Activated CD4-positive, alpha-beta T cell treated with anti-CD3 and anti-CD28 coated beads for 4 hours (primary cell): ENCODE data around the gene SUMF2.
"Not testable (repeated sequence)": the region's sequence is repeated elsewhere in the genome, so short reads cannot be mapped to it uniquely, and the experiment has no call there.

ENCODE experiments used
- DNase-seq, 2 donors: peaks; one replicate each; pipeline ENCODE4 v3.0.0-alpha.2; 2020

Gene SUMF2

DNA sequence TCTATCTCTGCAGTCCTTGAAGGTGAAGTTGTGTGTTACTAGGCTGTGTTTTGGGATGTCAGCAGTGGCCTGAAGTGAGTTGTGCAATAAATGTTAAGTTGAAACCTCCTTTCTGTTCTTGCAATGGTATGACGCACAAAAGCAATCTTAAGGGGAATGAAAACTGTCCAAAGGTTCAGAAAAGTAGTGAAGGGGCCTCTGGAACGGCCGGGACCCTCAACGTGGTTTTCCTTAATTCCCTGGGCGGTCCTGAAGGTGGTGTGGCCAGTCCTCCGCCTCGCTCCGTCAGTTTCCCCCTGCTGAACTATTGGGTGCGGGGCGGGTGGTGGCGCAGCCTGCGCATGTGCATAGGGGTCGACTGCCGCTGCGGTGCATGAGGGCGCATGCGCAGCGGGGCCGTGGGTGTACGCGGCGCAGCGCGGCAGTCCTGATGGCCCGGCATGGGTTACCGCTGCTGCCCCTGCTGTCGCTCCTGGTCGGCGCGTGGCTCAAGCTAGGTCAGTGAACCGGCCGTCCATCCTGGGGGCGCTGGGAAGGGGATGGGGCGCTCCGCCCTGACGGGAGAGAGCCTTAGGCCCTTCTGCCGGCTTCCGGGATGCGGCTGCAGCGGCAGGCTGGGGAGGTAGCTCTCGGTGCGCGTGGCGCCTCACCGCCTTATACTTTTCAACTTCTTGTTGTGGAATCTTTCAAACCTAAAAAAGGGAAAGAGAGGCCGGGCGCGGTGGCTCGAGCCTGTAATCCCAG is at the start of gene SUMF2:
Gene SUMF2, plus strand, starts transcription at position 405 of the 744 bp plus-strand sequence. Its CDS starts 26 bp downstream, at position 431.
- DNase-seq = peak; percentile 89 to 92

DNA sequence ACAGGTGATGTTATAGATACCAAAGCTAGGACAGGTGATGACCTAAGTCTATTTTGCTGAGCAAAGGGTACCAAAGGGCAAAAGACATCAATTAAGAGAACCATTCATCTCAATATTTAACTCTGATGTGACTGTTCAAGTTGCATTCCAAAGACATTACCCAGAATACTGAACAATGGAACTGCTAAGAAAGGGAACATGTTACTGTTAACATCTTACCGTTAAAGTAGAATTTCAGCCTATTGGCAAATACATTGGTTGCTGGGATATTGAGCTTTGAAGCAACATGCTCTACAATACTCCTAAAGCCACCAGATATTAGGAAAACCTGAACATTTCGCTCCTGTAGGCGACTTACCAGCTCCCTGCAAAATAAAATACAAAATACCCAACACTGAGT is 47.1 kb upstream of the SUMF2 start:
- not testable (repeated sequence) for DNase-seq

DNA sequence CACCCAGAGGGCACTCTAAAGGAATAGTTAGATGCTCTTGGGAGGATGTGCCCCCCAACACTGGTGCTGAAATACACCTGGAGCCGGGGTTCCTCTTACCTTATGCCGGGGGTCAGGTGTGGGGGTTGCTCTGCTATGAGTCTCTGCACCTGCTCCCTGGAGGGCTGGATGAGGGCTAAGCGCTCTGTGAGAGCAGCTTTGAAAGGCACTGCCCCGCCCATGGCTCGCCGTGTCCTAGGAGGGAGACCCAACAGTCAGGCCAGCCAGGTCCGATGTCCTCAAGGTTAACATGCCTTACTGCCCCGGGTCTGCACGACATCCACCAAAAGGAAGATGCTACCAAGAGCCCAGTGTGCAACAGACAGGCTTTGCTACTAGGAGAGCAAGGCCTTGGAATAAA is 44.6 kb upstream of the SUMF2 start:
- DNase-seq = no peak

DNA sequence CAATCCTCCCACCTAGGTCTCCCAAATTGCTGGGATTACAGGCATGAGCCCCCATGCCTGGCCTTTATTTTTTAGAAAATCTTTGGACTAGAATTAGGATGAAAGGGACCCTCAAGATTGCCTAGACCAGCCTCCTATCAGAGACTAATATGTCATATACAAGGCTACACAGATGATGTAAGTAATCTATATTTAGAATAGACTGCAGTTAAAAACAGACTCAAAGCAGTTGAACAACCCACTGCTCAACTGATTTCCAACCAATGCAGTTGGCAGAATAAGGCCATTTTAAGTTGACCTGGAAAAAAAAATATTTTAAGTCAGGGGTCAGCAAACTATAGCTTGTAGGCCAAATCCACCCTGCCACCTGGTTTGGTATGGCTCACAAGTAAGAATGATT is 40.6 kb upstream of the SUMF2 start:
- no peak for DNase-seq

DNA sequence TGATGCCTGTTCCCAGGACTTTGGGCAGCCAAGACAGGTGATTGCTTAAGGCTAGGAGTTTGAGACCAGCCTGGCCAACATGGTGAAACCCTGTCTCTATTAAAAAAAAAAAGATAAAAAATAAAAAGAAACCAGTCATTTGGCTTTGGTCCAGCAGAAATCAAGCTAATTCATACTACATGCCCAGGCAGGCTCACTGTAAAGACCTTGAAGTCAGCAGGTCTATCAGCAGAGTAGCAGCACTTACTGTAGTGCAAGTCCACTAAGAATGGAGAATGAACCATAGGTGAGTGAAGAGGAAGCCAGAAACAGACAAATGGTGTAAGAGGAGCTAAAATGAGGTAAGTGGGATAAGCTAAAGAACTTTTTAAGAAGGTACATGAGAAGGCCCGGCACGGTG is 37.5 kb upstream of the SUMF2 start:
- DNase-seq = no peak

DNA sequence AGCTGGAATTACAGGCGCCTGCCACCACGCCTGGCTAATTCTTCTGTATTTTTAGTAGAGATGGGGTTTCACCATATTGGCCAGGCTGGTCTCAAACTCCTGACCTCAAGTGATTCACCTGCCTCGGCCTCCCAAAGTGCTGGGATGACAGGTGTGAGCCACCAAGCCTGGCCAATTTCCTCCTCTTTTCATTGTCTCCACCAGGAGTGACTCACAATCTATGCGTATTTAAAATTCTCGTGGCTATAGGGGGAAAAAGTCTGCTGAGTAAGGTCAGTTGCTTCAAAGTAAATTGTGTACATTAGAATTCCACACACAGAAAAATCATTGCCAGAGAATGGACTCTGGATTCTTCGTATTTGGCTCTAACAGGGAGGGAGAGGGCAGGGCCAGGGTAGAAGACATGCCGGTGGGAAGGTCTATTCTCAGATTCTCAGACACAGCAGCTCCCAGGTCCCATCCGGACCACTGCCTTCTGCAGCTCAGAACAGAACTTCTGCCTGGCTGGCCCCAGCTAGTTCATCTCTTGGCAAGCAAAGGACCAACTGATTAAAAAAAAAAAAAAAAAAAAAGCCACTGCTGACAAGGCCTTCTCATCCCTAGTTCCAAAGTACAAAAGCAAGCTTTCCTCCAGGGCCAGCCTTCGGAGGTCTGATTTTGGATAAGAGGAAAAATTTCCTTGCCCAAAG is 35.0 kb upstream of the SUMF2 start:
- DNase-seq = no peak

DNA sequence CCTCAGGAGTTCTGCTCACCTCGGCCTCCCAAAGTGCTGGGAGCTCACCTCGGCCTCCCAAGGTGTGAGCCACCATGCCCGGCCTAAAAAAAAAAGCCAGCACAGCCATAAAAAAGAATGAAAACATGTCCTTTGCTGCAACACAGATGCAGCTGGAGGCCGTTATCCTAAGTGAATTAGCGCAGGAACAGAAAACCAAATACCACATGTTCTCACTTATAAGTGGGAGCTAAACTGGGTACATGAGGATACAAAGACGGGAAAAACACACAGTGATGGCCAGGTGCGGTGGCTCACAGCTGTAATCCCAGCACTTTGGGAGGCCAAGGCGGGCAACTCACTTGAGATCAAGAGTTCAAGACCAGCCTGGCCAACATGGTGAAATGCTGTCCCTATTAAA is 33.7 kb upstream of the SUMF2 start:
- DNase-seq = no peak

DNA sequence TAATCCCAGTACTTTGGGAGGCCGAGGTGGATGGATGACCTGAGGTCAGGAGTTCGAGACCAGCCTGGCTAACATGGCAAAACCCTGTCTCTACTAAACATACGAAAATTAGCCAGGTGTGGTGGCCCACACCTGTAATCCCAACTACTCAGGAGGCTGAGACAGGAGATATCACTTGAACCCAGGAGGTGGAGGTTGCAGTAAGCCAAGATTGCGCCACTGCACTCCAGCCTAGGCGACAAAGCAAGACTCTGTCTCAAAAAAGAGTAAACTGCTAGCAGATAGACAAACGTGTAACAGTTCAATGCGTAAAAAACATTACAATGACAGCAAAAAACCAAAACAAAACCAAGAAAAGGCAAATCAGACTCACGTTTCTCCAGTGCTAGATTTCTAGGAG is 32.5 kb upstream of the SUMF2 start:
- not testable (repeated sequence) for DNase-seq

DNA sequence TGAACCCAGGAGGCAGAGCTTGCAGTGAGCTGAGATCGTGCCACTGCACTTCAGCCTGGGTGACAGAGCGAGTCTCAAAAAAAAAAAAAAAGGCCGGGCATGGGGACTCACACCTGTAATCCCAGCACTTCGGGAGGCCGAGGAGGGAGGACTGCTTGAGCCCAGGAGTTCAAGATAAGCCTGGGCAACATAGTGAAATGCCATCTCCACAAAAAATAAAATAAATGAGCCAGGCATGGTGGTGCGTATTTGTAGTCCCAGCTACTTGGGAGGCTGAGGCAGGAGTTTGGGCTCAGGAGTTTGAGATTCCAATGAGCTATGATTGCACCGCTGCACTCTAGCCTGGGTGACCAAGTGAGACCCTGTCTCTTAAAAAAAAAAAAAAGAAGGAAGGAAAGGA is 31.5 kb upstream of the SUMF2 start:
- not testable (repeated sequence) for DNase-seq

DNA sequence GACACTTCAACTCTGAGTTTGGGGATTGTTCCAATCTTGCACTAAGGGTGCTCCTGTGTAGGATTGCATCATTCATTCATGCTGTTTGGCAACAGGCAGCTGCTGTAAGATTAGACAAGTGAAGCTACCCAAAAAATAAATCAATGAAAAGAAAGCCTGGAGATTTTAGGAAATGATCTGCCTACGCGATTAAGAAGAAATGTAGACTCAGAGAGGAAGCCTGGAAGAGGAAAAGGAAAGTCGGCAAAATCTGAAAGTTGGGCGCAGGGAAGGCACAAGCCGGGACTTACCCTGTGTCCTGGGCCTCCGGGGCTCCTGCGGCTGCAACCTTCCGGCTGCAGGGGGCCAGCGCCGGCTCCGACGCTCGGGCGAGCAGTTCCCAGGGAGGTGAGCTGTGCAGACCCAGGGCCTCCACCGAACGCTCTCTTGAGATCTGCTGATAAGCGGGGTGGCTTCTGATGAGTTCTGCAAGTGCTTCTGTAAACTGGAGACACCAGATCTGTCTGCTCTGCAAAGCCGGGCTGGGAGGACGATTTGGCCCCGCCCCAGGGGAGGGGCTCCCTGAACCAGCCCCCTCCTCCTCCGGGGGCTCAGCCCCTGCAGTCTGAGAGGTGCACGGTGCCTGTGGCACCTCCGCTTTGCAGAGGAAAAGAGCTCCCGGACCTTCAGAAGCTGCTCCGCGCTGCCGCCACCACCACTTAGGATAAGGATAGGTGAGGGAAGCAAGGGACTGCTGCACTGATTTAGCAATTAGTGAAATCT is 30.2 kb upstream of the SUMF2 start:
- DNase-seq = peak; percentile 59 to 67

DNA sequence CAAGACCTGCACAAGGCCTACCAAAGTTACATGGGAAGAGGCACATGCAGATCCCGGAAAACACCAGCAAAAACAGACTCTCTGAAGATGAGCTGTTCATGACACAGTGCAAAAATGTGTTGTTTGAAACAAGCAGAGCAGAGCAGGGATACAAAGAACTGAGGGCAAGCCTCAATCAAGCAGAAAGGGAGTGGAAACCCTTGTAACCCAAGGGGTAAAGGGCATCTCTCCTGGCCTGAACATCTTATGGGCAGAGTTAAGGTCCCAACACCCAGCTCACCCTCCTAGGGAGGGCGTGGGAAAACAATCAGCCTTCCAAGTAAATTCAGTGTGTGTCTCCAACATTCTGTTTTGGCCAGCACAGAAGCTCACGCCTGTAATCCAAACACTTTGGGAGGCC is 23.4 kb upstream of the SUMF2 start:
- no peak for DNase-seq

DNA sequence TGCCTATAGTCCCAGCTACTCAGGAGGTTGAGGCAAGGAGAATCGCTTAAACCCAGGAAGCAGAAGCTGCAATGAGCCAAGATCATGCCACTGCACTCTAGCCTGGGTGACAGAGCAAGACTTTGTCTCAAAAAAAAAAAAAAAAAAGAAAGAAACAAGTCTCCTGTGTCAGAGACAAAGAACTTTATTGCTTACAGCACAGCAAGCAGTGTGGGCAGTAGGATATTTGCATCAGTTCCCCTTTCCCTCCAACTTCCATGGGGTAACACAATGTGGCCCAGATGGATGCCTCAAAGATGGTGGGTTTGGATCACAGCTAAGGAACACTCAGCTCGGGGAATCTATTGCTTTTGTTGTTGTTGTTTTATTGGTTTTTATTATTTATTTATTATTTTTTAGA is 18.3 kb upstream of the SUMF2 start:
- not testable (repeated sequence) for DNase-seq

DNA sequence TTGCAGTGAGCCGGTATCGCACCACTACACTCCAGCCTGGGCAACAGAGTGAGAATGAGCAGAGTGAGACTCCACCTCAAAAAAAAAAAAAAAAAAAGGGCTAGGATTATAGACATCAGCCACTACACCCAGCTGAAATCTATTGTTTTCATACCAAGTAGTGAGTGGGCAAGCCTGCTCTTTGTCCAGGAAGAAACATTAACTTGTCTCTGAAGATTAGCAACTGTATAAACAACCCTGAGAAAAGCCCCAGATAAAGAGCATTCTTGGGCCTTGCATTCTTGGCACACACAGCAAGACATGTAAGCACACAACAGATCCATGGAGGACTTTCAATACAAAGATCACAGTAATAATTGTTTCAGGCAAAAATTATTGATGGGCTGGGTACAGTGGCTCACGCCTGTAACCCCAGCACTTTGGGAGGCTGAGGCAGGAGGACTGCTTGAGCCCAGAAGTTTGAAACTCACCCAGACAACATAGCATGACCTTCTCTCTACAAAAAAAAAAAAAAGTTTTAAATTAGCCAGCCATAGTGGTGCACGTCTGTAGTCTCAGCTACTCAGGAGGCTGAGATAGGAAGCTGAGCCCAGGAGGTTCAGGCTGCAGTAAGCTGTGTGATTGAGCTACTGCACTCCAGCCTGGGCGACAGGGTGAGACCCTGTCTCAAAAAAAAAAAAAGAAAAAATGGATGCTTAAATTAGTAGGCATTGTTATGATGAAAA is 17.2 kb upstream of the SUMF2 start:
- no peak for DNase-seq

DNA sequence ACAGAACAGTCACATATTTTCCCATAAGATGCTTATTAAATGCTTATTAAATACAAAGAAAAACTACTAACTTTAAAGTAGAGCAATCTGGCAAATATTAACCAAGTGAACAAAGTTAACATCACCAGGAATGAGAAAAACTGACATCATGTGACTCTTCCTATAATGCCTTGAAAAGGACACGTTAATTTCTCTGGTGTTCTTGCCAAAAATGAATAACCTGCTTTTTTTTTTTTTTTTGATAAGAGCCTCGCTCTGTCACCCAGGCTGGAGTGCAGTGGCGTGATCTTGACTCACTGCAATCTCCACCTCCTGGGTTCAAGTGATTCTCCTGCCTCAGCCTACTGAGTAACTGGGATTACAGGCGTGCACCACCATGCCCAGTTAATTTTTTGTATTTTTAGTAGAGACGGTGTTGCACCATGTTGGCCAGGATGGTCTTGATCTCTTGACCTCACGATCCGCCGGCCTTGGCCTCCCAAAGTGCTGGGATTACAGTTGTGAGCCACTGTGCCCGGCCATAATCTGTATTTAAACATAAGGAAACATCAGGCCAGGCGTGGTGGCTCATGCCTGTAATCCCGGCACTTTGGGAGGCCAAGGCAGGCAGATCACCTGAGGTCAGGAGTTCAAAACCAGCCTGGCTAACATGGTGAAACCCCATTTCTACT is 16.5 kb upstream of the SUMF2 start:
- DNase-seq = not testable (repeated sequence)

DNA sequence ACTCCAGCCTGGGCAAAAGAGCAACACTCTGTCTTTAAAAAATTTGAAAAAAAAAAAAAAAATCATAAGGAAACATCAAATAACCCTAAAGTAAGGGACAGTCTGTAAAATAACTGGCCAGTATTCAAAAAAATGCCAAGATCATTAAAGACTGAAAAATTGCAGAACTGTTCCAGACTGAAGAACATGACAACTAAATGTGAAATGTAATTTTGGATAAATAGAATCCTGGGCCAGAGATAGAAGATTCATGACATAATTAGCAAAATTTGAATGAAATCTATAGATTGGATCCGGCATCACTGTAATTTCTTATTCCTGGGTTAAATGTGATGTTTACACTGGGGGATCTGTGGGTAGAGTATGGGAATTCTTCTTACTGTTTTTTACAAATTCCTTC is 15.8 kb upstream of the SUMF2 start:
- DNase-seq = no peak

DNA sequence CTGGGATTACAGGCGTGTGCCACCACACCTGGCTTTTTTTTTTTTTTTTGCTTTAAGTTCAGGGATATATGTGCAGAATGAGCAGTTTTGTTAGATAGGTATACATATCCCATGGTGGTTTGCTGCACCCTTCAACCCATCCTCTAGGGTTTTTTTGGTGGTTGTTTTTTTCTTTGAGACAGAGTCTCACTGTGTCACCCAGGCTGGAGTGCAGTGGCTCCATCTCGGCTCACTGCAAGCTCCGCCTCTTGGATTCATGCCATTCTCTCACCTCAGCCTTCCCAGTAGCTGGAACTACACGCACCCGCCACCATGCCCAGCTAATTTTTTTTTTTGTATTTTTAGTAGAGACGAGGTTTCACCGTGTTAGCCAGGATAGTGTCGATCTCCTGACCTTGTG is 15.3 kb upstream of the SUMF2 start:
- DNase-seq = not testable (repeated sequence)

DNA sequence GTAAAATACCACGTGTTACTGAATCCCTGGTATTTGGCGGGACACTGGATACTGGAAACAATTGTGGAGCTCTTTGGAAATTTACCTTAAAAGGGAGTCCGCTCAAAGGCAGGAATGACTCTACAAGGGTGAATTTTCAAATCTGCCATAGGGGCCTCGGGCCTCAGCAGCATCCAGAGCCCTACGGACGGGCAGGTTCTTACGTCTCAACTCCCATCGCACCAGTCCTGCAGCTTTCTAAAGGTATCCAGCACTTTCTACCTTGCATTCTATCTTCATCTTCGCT is 13.1 kb upstream of the SUMF2 start:
- DNase-seq = no peak

DNA sequence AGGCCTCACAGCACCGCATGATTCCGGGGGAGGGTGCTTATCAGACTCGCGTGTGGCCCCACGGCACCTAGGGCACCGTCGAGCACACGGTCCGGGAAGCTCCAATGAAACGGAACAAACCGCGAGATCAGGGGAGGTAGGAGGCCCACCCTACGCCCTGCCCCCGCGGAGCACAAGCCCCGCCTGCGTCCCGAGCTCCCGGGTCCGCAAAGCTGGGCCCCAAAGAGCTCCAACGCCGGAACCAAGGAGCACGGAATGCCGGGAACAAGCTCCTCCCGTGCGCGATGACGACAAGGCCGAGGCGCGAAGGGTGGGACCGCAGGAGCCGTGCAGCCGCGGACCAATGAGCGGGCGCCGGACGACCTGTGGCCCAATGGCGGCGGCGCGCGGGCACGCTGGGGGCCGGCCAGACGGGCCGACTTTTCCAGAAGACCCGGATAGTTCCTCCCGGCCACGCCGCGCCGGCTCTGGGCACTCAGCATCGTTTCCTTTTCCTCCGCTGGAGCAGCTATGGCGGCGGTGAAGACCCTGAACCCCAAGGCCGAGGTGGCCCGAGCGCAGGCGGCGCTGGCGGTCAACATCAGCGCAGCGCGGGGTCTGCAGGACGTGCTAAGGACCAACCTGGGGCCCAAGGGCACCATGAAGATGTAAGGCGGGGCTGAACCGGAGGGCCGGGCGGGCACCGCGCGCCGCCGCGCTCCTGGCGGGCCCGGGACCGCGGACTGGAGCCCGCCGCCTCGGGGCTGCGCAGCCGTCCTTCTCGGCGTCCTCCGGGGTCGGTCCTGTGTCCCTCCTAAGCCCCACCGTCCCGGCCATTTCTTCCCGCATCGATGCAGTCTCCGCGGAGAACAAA is 12.5 kb upstream of the SUMF2 start, which contains the start of the genes CCT6A and PSPH:
Gene CCT6A, plus strand, starts transcription at position 427 of the 853 bp plus-strand sequence. Its CDS starts 84 bp downstream, at position 511.
Gene PSPH, minus strand, starts transcription at position 106 of the 853 bp plus-strand sequence. CDS start 30,232 bp downstream, outside the sequence.
- peak; percentile 89 to 92 for DNase-seq

DNA sequence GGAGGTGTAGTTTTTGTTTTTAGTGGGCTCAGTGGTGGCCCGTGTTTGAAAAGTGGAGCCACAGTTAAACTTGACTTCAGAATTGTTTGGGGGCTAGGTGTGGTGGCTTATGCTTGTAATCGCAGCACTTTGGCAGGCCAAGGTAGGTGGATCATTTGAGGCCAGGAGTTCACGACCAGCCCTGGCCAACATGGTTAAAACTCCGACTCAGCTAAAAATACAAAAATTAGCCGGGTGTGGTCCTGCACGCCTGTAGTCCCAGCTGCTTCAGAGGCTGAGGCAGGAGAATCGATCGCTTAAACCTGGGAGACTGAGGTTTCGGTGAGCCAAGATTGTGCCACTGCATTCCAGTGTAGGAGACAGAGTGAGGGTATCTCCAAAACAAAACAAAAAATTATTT is 10.7 kb upstream of the SUMF2 start:
- DNase-seq = no peak

DNA sequence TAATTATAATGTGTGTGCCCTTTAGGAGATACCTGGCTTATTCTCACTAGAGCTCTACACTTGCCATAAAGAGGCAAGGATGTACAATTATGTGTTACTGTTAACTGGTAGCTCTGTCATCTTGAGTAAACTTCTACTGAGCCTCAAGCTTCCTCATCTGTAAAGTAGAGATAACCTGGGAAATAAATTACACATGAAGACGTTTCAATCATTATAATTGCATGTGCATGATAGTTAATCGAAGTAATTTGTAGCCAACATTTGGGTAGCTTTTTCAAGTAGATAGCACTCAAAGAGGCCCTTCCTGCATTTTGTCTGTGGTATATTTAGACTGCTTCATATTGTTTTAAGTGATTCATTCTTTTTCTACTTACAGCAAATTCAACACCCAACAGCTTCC is 10.1 kb upstream of the SUMF2 start:
- DNase-seq = no peak

DNA sequence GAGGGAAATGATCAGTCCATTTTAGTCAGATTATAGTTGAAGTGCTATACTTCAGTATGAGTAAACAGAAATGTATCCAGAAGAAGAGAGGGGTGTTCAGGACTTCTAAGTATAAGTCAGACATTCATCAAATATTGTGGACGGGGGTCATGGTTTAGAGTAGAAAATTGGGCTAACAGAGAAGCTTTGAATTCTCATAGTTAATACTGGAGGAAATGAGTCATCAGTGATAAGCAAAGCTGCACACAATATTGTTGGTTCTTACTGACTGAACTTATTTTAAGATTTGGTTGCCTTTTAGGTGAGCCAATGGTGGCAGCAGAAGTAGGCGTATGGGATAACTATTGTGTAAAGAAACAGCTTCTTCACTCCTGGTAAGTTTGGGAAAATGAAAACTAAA is 1.7 kb upstream of the SUMF2 start:
- DNase-seq = no peak

DNA sequence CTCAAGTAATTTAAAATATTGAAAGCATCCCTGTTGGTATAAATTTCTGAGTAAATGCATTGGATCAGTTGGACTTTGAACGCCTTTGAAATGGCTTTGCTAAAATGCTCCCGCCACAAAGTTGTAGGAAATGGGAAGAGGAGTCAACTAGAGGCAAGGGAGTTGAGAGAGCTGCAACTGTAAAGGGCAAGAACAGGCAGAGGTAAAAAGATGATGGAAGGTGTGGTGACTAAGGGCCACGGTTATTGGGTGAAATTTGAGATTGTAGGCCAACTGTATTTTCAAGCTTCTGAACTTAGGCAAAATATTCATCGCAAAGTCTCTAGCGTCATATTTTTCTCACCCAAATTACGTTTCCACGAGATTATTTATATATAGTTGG is 595 bp upstream of the SUMF2 start:
- DNase-seq = no peak
